Testis (tissue), 3 donors: Measurements from ENCODE around the gene DRD1. TPM values are rescaled to one million over a fixed set of nuclear protein-coding genes. Genes with fewer than 3 reads are reported as not detected.
"Not testable (repeated sequence)": the region's sequence is repeated elsewhere in the genome, so short reads cannot be mapped to it uniquely, and the experiment has no call there.

Experiments
- DNase-seq: peaks from one replicate; pipeline ENCODE4 v3.0.0-alpha.2; 2019
- H3K27ac ChIP-seq, 2 donors: fragments of 200-600 bp; sonication (generic); one replicate each; pipeline ENCODE4 v1.5.1; 2019
- H3K27me3 ChIP-seq: fragments of 200-600 bp; sonication (generic); one replicate; pipeline ENCODE4 v1.5.1; 2019
- H3K36me3 ChIP-seq: fragments of 200-600 bp; sonication (generic); one replicate; pipeline ENCODE4 v1.5.1; 2017; ENCODE audit warnings: low read depth; ENCODE audit errors: missing control alignments
- H3K4me1 ChIP-seq: fragments of 200-600 bp; sonication (generic); one replicate; pipeline ENCODE4 v1.5.1; 2019
- H3K4me3 ChIP-seq, 2 donors: fragments of 200-600 bp; sonication (generic); one replicate each; pipeline ENCODE4 v1.5.1; 2017 to 2019
- H3K9me3 ChIP-seq: fragments of 200-600 bp; sonication (generic); one replicate; pipeline ENCODE4 v1.5.1; 2017
- CTCF ChIP-seq, 3 experiments: fragments of 450-650 bp in 2 of 3; fragments of 200-600 bp in 1 of 3; sonication (generic) in 1 of 3; IDR thresholded peaks; one replicate each; pipeline ENCODE4 v1.5.1; 2016 to 2019; ENCODE audit warnings: antibody characterized with exemption in 3 of 3, mild to moderate bottlenecking in 2 of 3, moderate library complexity in 1 of 3
- POLR2A ChIP-seq: fragments of 450-650 bp; IDR thresholded peaks from one replicate; pipeline ENCODE4 v1.6.1; 2017; ENCODE audit warnings: antibody characterized with exemption, mild to moderate bottlenecking, moderate library complexity
- WGBS, 2 donors: methylation state at CpG; one replicate each; pipeline ENCODE4 v1.1.5; 2018; 5-methylcytosine and 5-hydroxymethylcytosine counted together
- intact Hi-C: fragments of 100-400 bp; cut with DNase I; formaldehyde crosslinking; loops from one replicate; pipeline ENCODE4 v1.15.1; 2023; ENCODE audit warnings: low total_unique reads
- polyA plus RNA-seq: library from polyadenylated mRNA; stranded (reverse); fragments of 350-450 nt; fragmentation: Illumina TruSeq; extraction: RNeasy Lipid Tissue Mini Kit (QIAGEN cat#74804); gene quantifications from one replicate; pipeline ENCODE4 v1.2.3, GENCODE V29; 2014; ENCODE audit warnings: low read depth, low replicate concordance; ENCODE audit not compliant: insufficient read depth
- total RNA-seq, 2 donors: library from RNA; depleted of rRNA; stranded (reverse); fragments of >200 nt; gene quantifications; one replicate each; pipeline ENCODE4 v1.2.3, GENCODE V29; 2016

DRD1 gene
- total and polyA plus RNA-seq, 3 donors from 2014 or later, result 0.06 to 0.21 (median 0.08) TPM

- 77 to 83% methylated on average over 2 of the region's 2 CpGs for WGBS, 2 donors
- no peak for TF ChIP-seq POLR2A
- TF ChIP-seq CTCF (IDR thresholded peaks at IDR 0.05), result no peak
- intact Hi-C loops, result no loop called here
These were observed 33.1 kb downstream of the DRD1 start for GRCh38 chr5:175410926-175411325.

GRCh38 chr5:175406300-175406699 is 37.7 kb downstream of the DRD1 start:
- Histone ChIP-seq H3K4me3 (no peak overlapping the region), H3K27me3 (no peaks in the 10 kb centered on the region), H3K36me3 (no peaks in the 10 kb centered on the region), H3K9me3 (no peaks in the 10 kb centered on the region), H3K4me1 (no peaks in the 10 kb centered on the region), H3K27ac (no peak overlapping the region)
- no peak for DNase-seq
- no peak for TF ChIP-seq POLR2A
- no peak for TF ChIP-seq CTCF (IDR thresholded peaks at IDR 0.05)
- intact Hi-C loops, result no loop called here
- 91 to 97% methylated on average over 3 of the region's 3 CpGs for WGBS, 2 donors

More at GRCh38 chr5:175410926-175411325, 33.1 kb downstream of the DRD1 start:
- H3K4me3 ChIP-seq, result no peak overlapping the region
- H3K36me3 ChIP-seq, result no peaks in the 10 kb centered on the region
- H3K27me3 ChIP-seq, result no peaks in the 10 kb centered on the region
- H3K9me3 ChIP-seq, result no peaks in the 10 kb centered on the region
- no peak overlapping the region for H3K27ac ChIP-seq
- no peaks in the 10 kb centered on the region for H3K4me1 ChIP-seq
- no peak for DNase-seq

- 35 to 38% methylated on average over 20 to 26 of the region's 28 CpGs for WGBS, 2 donors
- intact Hi-C loops, DNase-seq, H3K27ac ChIP-seq, H3K36me3 ChIP-seq, H3K4me3 ChIP-seq, H3K27me3 ChIP-seq, H3K4me1 ChIP-seq, H3K9me3 ChIP-seq: not testable (repeated sequence)
These were observed 46.2 kb downstream of the DRD1 start for GRCh38 chr5:175397590-175398297.

- H3K27me3 ChIP-seq, H3K9me3 ChIP-seq, H3K4me3 ChIP-seq, intact Hi-C loops, DNase-seq, H3K4me1 ChIP-seq, H3K36me3 ChIP-seq, H3K27ac ChIP-seq: not testable (repeated sequence)
- 93 to 96% methylated on average over 3 to 4 of the region's 4 CpGs for WGBS, 2 donors
These were observed 48.6 kb downstream of the DRD1 start for GRCh38 chr5:175395430-175395829.

GRCh38 chr5:175394601-175395000 is 49.4 kb downstream of the DRD1 start:
- H3K9me3 ChIP-seq, result no peaks in the 10 kb centered on the region
- WGBS, 2 donors, result 54 to 57% methylated on average over 5 of the region's 5 CpGs
- no peak overlapping the region for H3K27ac ChIP-seq
- H3K27me3 ChIP-seq, result no peaks in the 10 kb centered on the region
- H3K4me3 ChIP-seq, result no peak overlapping the region
- H3K36me3 ChIP-seq, result no peaks in the 10 kb centered on the region
- no peaks in the 10 kb centered on the region for H3K4me1 ChIP-seq
- DNase-seq, result no peak
- intact Hi-C loops, result no loop called here
- TF ChIP-seq POLR2A (no peak), CTCF (IDR thresholded peaks at IDR 0.05) (no peak)

- no peak overlapping the region for H3K4me3 ChIP-seq
- DNase-seq, result no peak
- H3K4me1 ChIP-seq, result no peaks in the 10 kb centered on the region
- 59 to 62% methylated on average over 4 of the region's 4 CpGs for WGBS, 2 donors
- no peaks in the 10 kb centered on the region for H3K9me3 ChIP-seq
- TF ChIP-seq CTCF (IDR thresholded peaks at IDR 0.05) (no peak), POLR2A (no peak)
- no peak overlapping the region for H3K27ac ChIP-seq
- no peaks in the 10 kb centered on the region for H3K27me3 ChIP-seq
- no peaks in the 10 kb centered on the region for H3K36me3 ChIP-seq
- intact Hi-C loops, result no loop called here
These were observed 50.1 kb downstream of the DRD1 start for GRCh38 chr5:175393897-175394296.
